Measurements from ENCODE around the gene ZNF578. TPM values are rescaled to one million over a fixed set of nuclear protein-coding genes. Genes with fewer than 3 reads are reported as not detected.
"Not testable (repeated sequence)": the region's sequence is repeated elsewhere in the genome, so short reads cannot be mapped to it uniquely, and the experiment has no call there.

ZNF578 gene
- total and polyA plus RNA-seq, 8 donors = 1.7 to 8.7 (median 5.6) TPM

DNA sequence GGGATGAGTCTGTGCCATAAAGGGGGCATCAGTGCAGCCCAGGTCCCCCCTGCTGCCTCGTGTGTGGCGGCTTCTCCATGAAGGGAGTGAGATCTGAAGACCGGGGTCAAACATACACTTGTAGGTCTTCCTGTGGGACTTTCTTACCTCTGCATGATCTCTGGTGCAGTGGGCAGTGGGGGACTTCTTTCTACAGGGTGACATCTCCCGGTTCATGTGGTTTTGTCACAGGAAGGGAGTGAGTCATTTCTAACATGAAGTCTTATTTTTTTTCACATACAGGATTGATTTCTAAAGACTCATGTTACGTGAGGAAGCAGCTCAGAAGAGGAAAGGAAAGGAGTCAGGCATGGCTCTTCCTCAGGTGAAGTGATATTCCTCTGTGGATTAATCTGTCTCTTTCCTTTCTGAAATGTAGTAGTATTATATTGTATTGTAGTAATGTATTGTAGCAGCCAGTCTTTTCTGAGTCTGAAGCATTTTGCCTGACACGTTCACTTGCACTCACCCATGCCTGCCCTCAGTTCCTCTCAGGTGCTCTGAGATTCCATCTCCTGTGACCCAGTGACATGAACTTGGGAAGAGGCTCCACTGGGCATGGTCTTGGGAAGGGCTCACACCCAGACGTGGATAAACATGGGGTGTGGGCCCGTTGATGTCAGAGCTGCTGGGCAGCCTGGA, 89.8 kb downstream of the ZNF578 start:
- DNase-seq (no peak), ATAC-seq (no peak)
- no peaks in the 10 kb centered on the region for H3K27me3 ChIP-seq
- H3K36me3 ChIP-seq = peaks cover 0 to 51% of the 10 kb centered on the region in 2 donors
- TF ChIP-seq, protein P1, sequence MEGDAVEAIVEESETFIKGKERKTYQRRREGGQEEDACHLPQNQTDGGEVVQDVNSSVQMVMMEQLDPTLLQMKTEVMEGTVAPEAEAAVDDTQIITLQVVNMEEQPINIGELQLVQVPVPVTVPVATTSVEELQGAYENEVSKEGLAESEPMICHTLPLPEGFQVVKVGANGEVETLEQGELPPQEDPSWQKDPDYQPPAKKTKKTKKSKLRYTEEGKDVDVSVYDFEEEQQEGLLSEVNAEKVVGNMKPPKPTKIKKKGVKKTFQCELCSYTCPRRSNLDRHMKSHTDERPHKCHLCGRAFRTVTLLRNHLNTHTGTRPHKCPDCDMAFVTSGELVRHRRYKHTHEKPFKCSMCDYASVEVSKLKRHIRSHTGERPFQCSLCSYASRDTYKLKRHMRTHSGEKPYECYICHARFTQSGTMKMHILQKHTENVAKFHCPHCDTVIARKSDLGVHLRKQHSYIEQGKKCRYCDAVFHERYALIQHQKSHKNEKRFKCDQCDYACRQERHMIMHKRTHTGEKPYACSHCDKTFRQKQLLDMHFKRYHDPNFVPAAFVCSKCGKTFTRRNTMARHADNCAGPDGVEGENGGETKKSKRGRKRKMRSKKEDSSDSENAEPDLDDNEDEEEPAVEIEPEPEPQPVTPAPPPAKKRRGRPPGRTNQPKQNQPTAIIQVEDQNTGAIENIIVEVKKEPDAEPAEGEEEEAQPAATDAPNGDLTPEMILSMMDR (IDR thresholded peaks at IDR 0.05) = no peak
- peaks cover 0 to 5% of the 10 kb centered on the region in 2 donors for H3K4me1 ChIP-seq
- peaks cover 0 to 48% of the 10 kb centered on the region in 2 donors for H3K9me3 ChIP-seq
- H3K4me3 ChIP-seq = no peak overlapping the region
- intact Hi-C loops (cut with DNase I) = no loop called here
- H3K27ac ChIP-seq = no peak overlapping the region

DNA sequence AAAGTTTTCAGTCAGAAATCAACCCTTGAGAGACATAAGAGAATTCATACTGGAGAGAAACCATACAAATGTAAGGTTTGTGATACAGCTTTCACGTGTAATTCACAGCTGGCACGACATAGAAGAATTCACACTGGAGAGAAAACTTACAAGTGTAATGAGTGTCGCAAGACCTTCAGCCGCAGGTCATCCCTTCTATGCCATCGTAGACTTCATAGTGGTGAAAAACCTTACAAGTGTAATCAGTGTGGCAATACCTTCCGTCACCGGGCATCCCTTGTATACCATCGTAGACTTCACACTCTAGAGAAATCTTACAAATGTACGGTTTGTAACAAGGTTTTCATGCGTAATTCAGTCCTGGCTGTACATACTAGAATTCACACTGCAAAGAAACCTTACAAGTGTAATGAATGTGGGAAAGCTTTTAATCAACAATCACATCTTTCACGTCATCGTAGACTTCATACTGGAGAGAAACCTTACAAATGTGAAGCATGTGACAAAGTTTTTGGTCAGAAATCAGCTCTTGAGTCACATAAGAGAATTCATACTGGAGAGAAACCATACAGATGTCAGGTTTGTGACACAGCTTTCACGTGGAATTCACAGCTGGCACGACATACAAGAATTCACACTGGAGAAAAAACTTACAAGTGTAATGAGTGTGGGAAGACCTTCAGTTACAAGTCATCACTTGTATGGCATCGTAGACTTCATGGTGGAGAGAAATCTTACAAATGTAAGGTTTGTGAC, 101.0 kb downstream of the ZNF578 start:
- no peak overlapping the region for H3K4me3 ChIP-seq
- no peaks in the 10 kb centered on the region for H3K27me3 ChIP-seq
- ATAC-seq = no peak
- peaks cover 6 to 97% of the 10 kb centered on the region in 2 donors for H3K9me3 ChIP-seq
- intact Hi-C loops (cut with DNase I) = no loop called here
- H3K36me3 ChIP-seq = peaks cover 2 to 98% of the 10 kb centered on the region in 2 donors
- H3K4me1 ChIP-seq = no peaks in the 10 kb centered on the region
- no peak overlapping the region for H3K27ac ChIP-seq
- DNase-seq = no peak
- TF ChIP-seq, protein P1 (IDR thresholded peaks at IDR 0.05) = no peak

DNA sequence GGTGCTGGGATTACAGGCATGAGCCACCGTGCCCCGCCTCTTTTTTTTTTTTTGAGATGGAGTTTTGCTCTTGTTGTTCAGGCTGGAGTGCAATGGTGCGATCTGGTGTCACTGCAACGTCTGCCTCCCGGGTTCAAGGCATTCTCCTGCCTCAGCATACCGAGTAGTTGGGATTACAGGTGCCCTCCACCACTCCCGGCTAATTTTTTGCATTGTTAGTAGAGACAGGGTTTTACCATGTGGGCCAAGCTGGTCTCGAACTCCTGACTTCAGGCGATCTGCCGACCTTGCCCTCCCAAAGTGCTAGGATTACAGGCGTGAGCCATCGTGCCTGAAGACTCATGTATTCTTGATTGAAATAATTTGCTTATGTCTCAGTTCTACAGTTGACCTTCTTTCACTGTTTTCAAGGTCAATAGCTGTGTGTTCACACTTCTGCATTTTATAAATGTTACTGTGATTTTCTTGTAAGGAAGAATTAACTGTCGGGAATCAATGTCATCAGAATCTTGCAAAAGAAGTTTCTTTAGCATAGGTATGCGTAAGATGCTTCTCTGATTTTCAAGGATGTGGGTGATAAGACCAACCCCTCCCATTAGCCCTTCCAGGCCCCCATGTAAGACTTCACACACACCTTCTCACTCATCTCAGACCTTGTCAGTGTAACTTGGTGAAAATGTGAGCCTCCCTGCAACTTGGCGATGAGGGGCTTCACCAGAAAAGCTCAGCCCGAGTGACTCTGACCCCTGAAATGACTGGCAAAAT, 104.1 kb downstream of the ZNF578 start:
- no peak overlapping the region for H3K4me3 ChIP-seq
- ATAC-seq (no peak), DNase-seq (no peak)
- H3K27ac ChIP-seq = no peak overlapping the region
- H3K36me3 ChIP-seq = peaks cover 0 to 94% of the 10 kb centered on the region in 2 donors
- peaks cover 6 to 98% of the 10 kb centered on the region in 2 donors for H3K9me3 ChIP-seq
- H3K4me1 ChIP-seq = no peaks in the 10 kb centered on the region
- intact Hi-C loops (cut with DNase I) = no loop called here
- TF ChIP-seq, protein P1 (IDR thresholded peaks at IDR 0.05) = no peak
- no peaks in the 10 kb centered on the region for H3K27me3 ChIP-seq

DNA sequence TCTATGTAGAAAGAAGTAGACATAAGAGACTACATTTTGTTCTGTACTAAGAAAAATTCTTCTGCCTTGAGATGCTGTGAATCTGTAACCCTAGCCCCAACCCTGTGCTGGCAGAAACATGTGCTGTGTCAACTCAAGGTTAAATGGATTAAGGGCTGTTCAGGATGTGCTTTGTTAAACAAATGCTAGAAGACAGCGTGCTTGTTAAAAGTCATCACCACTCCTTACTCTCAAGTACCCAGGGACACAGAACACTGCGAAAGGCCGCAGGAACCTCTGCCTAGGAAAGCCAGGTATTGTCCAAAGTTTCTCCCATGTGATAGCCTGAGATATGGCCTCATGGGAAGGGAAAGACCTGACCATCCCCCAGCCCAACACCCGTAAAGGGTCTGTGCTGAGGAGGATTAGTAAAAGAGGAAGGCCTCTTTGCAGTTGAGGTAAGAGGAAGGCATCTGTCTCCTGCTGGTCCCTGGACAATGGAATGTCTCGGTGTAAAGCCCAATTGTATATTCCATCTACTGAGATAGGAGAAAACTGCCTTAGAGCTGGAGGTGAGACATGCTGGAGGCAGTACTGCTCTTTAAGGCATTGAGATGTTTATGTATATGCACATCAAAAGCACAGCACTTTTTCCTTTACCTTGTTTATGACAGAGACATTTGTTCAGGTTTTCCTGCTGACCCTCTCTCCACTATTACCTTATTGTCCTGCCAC, 105.5 kb downstream of the ZNF578 start:
- Histone ChIP-seq H3K9me3 (peaks cover 6 to 98% of the 10 kb centered on the region in 2 donors), H3K36me3 (peaks cover 0 to 94% of the 10 kb centered on the region in 2 donors)
- H3K27ac ChIP-seq; ATAC-seq; H3K27me3 ChIP-seq; H3K4me1 ChIP-seq; H3K4me3 ChIP-seq; intact Hi-C loops (cut with DNase I); DNase-seq: not testable (repeated sequence)

GRCh38 chr19:52561611-52562010, 108.3 kb downstream of the ZNF578 start:
- DNase-seq; ATAC-seq; H3K27me3 ChIP-seq; intact Hi-C loops (cut with DNase I); H3K27ac ChIP-seq; H3K4me3 ChIP-seq; H3K4me1 ChIP-seq: not testable (repeated sequence)
- peaks cover 0 to 79% of the 10 kb centered on the region in 2 donors for H3K36me3 ChIP-seq
- peaks cover 2 to 98% of the 10 kb centered on the region in 2 donors for H3K9me3 ChIP-seq

Other genes starting within 250 kb of the ZNF578 start
- gene ZNF766, start 184.0 kb upstream of the ZNF578 start, total RNA-seq = 10 to 100 TPM; 14.1 to 16.1 TPM
- 10 to 100 TPM; 16.4 to 22.8 (median 18.9) TPM for gene ZNF766, start 184.0 kb upstream of the ZNF578 start, polyA plus RNA-seq (ENCODE audit: insufficient read length in 6 of 6)
- 10 to 100 TPM; 10.7 to 12.1 TPM for gene ZNF480, start 156.4 kb upstream of the ZNF578 start, total RNA-seq
- 10 to 100 TPM; 13.4 to 15.2 (median 14.3) TPM for gene ZNF480, start 156.4 kb upstream of the ZNF578 start, polyA plus RNA-seq (ENCODE audit: insufficient read length in 6 of 6)
- gene ZNF610, start 117.3 kb upstream of the ZNF578 start, total RNA-seq = 1 to 10 TPM; 2.1 to 5.7 TPM
- 10 to 100 TPM in 5 of 6 donors, 1 to 10 TPM in 1; 9.1 to 13.9 (median 11.5) TPM for gene ZNF610, start 117.3 kb upstream of the ZNF578 start, polyA plus RNA-seq (ENCODE audit: insufficient read length in 6 of 6)
- 10 to 100 TPM; 12.8 to 15.4 TPM for gene ZNF880, start 83.6 kb upstream of the ZNF578 start, total RNA-seq
- gene ZNF880, start 83.6 kb upstream of the ZNF578 start, polyA plus RNA-seq (ENCODE audit: insufficient read length in 6 of 6) = 10 to 100 TPM; 24.8 to 31.3 (median 29.5) TPM
- 10 to 100 TPM; 17.5 to 26.7 TPM for gene ZNF528, start 55.7 kb upstream of the ZNF578 start, total RNA-seq
- gene ZNF528, start 55.7 kb upstream of the ZNF578 start, polyA plus RNA-seq (ENCODE audit: insufficient read length in 6 of 6) = 10 to 100 TPM; 54.3 to 89.5 (median 70.8) TPM
- gene ZNF534, start 24.4 kb upstream of the ZNF578 start, total RNA-seq = under 1 TPM in 1 of 2 donors, not detected in 1; 0.35 TPM
- gene ZNF534, start 24.4 kb upstream of the ZNF578 start, polyA plus RNA-seq (ENCODE audit: insufficient read length in 6 of 6) = 1 to 10 TPM in 2 of 6 donors, under 1 TPM in 4; 0.36 to 2.1 (median 0.55) TPM
- 10 to 100 TPM; 23.8 to 24.6 TPM for gene ZNF808, start 74.1 kb downstream of the ZNF578 start, total RNA-seq
- gene ZNF808, start 74.1 kb downstream of the ZNF578 start, polyA plus RNA-seq (ENCODE audit: insufficient read length in 6 of 6) = 10 to 100 TPM; 13.9 to 21.6 (median 17.5) TPM
- 10 to 100 TPM; 18.1 to 19.1 TPM for gene ZNF701, start 116.7 kb downstream of the ZNF578 start, total RNA-seq
- gene ZNF701, start 116.7 kb downstream of the ZNF578 start, polyA plus RNA-seq (ENCODE audit: insufficient read length in 6 of 6) = 10 to 100 TPM; 19.4 to 22.3 (median 20.8) TPM
- gene ZNF83, start 184.8 kb downstream of the ZNF578 start, total RNA-seq = 10 to 100 TPM; 44.0 to 44.1 TPM
- gene ZNF83, start 184.8 kb downstream of the ZNF578 start, polyA plus RNA-seq (ENCODE audit: insufficient read length in 6 of 6) = 100 to 1,000 TPM in 5 of 6 donors, 10 to 100 TPM in 1; 69.3 to 187 (median 119) TPM